HUDEP-2 (cell line): ENCODE measurements around the gene NFE2L3.
"Not testable (repeated sequence)": the region's sequence is repeated elsewhere in the genome, so short reads cannot be mapped to it uniquely, and the experiment has no call there.

Source experiments
- DNase-seq, 76 experiments: peaks; one replicate each; lab custom pipeline; 2025; ENCODE audit not compliant: unreplicated experiment in 76 of 76; lab: John Stamatoyannopoulos, UW

NFE2L3 gene

DNA sequence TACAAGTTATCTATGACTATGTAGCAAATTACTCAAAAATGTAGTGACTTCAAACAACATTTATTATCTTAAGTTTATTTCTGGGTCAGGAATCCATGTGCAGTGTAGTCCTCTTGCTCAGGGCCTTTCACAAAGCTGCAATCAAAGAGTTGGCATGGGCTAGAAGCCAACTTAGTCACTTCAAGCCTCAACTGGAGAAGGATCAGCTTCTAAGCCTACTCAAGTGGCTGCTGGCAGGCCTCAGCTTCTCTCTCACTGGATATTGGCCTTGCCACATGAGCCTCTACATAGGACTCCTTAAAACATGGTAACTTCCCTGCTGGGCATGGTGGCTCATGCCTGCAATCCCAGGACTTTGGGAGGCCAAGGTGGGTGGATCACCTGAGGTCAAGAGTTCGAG lies 5.0 kb upstream of the NFE2L3 start:
- DNase-seq, result peak in 2 of 76 experiments; percentile 11 to 13

- DNase-seq, result not testable (repeated sequence)
Observed at GRCh38 chr7:26147646-26148306, 4.2 kb upstream of the NFE2L3 start.

GRCh38 chr7:26148307-26148700 lies 3.7 kb upstream of the NFE2L3 start:
- DNase-seq, result not testable (repeated sequence)

DNA sequence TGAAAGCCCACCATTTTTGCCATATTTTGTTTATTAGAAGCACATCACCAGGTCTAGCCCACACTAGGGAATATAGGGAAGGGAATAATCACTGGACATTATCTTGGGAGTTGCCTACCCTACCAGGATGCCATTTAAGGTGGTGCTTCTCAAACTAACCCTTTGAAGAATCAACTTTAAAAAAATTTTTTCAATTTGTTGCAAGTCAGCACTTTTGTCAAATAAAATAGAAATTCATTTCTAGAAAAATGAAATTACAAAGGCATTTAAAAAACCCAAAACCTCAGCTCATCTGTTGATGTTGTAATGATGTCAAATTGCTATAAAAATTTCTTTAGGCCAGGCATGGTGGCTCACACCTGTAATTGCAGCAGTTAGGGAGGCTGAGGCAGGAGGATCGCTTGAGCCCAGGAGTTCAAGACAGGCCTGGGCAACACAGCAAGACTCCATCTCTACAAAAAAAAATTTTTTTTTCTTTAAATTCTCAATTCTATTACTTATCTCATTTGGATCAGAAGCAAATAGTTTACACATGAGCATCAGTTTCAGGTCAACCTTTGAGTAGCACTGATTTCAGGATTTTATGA lies 2.5 kb upstream of the NFE2L3 start:
- no peak for DNase-seq

- no peak for DNase-seq
Observed at GRCh38 chr7:26151096-26151495, 902 bp upstream of the NFE2L3 start.

DNA sequence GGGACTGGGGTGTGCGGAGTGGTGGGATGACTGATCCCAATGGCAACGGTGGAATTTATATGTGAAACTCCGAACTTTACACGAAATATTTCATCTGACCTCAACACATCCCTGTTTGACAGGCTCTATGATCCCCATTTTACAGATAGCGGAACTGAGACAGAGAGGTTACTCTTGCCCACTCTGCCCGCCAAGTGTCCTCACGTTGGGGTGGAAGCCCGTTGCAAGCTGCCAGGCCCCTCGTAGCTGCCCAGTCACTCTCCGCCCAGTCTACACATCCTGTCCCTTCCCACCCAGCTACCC lies 397 bp upstream of the NFE2L3 start:
- no peak for DNase-seq

- not testable (repeated sequence) for DNase-seq
Observed at GRCh38 chr7:26152782-26153240, 813 bp downstream of the NFE2L3 start.

- DNase-seq, result no peak
Observed at GRCh38 chr7:26153241-26153822, 1.3 kb downstream of the NFE2L3 start.

- DNase-seq, result no peak
Observed at GRCh38 chr7:26153823-26154783, 2.1 kb downstream of the NFE2L3 start.

GRCh38 chr7:26155531-26156375 lies 3.8 kb downstream of the NFE2L3 start:
- no peak for DNase-seq

- DNase-seq, result no peak
Observed at GRCh38 chr7:26156451-26157420, 4.7 kb downstream of the NFE2L3 start.

DNA sequence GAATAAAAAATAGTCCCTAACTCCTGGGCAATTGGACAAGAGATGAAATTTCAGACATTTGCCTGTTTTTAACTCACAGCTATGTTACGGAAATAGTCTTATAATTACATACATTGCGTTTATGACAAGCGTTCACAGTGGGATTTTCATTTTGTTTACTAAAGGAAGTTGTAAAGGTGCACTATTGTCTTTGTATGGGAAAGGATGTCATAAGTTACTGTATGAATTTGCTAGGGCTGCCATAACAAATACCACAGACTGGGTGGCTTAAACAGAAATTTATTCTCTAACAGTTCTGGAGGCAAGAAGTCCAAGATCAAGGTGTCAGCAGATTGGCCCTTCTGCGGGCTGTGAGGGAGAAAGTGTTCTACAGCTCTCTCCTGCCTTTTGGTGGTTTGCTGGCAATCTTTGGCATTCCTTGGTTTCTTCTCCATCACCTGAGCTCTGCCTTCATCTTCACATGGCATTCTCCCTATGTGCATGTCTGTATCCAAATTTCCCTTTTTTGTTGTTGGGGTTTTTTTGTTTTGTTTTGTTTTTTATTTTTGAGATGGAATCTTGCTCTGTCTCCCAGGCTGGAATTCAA lies 5.6 kb downstream of the NFE2L3 start:
- DNase-seq, result no peak

- DNase-seq, result peak in 1 of 76 experiments; percentile 23
Observed at GRCh38 chr7:26159243-26159642, 7.2 kb downstream of the NFE2L3 start.

GRCh38 chr7:26160896-26161295 lies 8.9 kb downstream of the NFE2L3 start:
- DNase-seq, result no peak

DNA sequence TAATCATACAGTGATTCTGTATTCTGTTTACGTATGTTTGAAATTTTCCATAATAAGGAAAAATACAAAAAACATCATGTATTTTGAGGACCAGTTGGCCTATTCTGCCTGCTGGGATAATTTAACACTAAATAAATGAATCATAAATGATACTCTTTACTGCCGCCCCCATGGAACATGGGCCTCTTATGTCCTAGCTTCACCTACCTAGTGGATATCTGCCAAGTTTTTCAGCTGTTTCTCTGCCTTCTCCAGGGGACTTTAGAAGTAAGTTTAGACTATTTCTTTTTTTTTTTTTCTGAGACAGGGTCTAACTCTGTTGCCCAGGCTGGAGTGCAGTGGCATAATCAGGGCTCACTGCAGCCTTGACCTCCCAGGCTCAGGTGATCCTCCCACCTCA lies 10.4 kb downstream of the NFE2L3 start:
- DNase-seq, result no peak

DNA sequence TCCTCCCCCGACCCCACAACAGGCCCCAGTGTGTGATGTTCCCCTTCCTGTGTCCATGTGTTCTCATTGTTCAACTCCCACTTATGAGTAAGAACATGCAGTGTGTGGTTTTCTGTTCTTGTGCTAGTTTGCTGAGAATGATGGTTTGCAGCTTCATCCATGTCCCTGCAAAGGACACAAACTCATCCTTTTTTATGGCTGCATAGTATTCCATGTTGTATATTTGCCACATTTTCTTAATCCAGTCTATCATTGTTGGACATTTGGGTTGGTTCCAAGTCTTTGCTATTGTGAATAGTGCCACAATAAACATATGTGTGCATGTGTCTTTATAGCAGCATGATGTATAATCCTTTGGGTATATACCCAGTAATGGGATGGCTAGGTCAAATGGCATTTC lies 11.8 kb downstream of the NFE2L3 start:
- DNase-seq, result not testable (repeated sequence)

GRCh38 chr7:26165950-26166683 lies 14.1 kb downstream of the NFE2L3 start:
- DNase-seq, result no peak

GRCh38 chr7:26166684-26167266 lies 14.8 kb downstream of the NFE2L3 start:
- DNase-seq, result no peak
